HepG2 (cell line): Measurements from ENCODE around the gene PRKCG. TPM values are rescaled to one million over a fixed set of nuclear protein-coding genes. Genes with fewer than 3 reads are reported as not detected.

Experiments used
- AFF4 ChIP-seq: sonication (generic); formaldehyde crosslinking; IDR thresholded peaks from 2 replicates; pipeline ENCODE4 v1.4.0; 2020; ENCODE audit warnings: missing genetic modification reagents
- ARNT2 ChIP-seq: sonication (generic); formaldehyde crosslinking; IDR thresholded peaks from 2 replicates; pipeline ENCODE4 v1.8.0; 2022; ENCODE audit warnings: mild to moderate bottlenecking, low read depth, missing genetic modification reagents, moderate library complexity
- GFI1 ChIP-seq: sonication (generic); formaldehyde crosslinking; IDR thresholded peaks from 2 replicates; pipeline ENCODE4 v1.5.0; 2020; ENCODE audit warnings: missing genetic modification reagents, mild to moderate bottlenecking, borderline replicate concordance
- KLF15 ChIP-seq: sonication (generic); formaldehyde crosslinking; IDR thresholded peaks from 2 replicates; pipeline ENCODE4 v1.8.1; 2023; ENCODE audit warnings: borderline replicate concordance, mild to moderate bottlenecking, inconsistent platforms, missing genetic modification reagents, mixed read lengths
- NFKBIZ ChIP-seq: IDR thresholded peaks from 2 replicates; pipeline ENCODE4 v1.6.1; 2018; ENCODE audit warnings: missing genetic modification reagents, missing compliant biosample characterization
- PHF5A ChIP-seq: IDR thresholded peaks from one replicate; pipeline ENCODE4 v1.6.1; 2018; ENCODE audit warnings: low read depth, missing genetic modification reagents; ENCODE audit not compliant: unreplicated experiment
- SUZ12 ChIP-seq: fragments of 150-350 bp; IDR thresholded peaks from 2 replicates; pipeline ENCODE4 v1.6.1; 2014; ENCODE audit warnings: low read depth, low read length
- TARDBP ChIP-seq: sonication (generic); formaldehyde crosslinking; IDR thresholded peaks from 2 replicates; pipeline ENCODE4 v1.8.0; 2022; ENCODE audit warnings: mild to moderate bottlenecking, missing genetic modification reagents
- ZBTB44 ChIP-seq: sonication (generic); formaldehyde crosslinking; IDR thresholded peaks from 2 replicates; pipeline ENCODE4 v1.4.0; 2020; ENCODE audit warnings: missing genetic modification reagents
- ZNF276 ChIP-seq: sonication (generic); formaldehyde crosslinking; IDR thresholded peaks from 2 replicates; pipeline ENCODE4 v1.4.0; 2020; ENCODE audit warnings: mild to moderate bottlenecking, low read depth, missing genetic modification reagents
- ZNF329 ChIP-seq: sonication (generic); formaldehyde crosslinking; IDR thresholded peaks from 2 replicates; pipeline ENCODE4 v1.9.0; 2021; ENCODE audit warnings: low read depth, mild to moderate bottlenecking, missing genetic modification reagents
- ZNF333 ChIP-seq: sonication (generic); formaldehyde crosslinking; IDR thresholded peaks from 2 replicates; pipeline ENCODE4 v1.4.0; 2020; ENCODE audit warnings: mild to moderate bottlenecking, missing genetic modification reagents, borderline replicate concordance
- ZNF382 ChIP-seq: sonication (generic); formaldehyde crosslinking; IDR thresholded peaks from 2 replicates; pipeline ENCODE4 v1.5.0; 2020; ENCODE audit warnings: missing genetic modification reagents, mild to moderate bottlenecking, borderline replicate concordance
- ZNF432 ChIP-seq: sonication (generic); formaldehyde crosslinking; IDR thresholded peaks from 2 replicates; pipeline ENCODE4 v1.5.0; 2020; ENCODE audit warnings: missing genetic modification reagents, mild to moderate bottlenecking, borderline replicate concordance
- ZNF577 ChIP-seq: sonication (generic); formaldehyde crosslinking; IDR thresholded peaks from 2 replicates; pipeline ENCODE4 v1.4.0; 2020; ENCODE audit warnings: mild to moderate bottlenecking, low read depth, missing genetic modification reagents, borderline replicate concordance
- ZNF768 ChIP-seq: sonication (generic); formaldehyde crosslinking; IDR thresholded peaks from 2 replicates; pipeline ENCODE4 v1.4.0; 2020; ENCODE audit warnings: missing genetic modification reagents
- ZSCAN20 ChIP-seq: sonication (generic); formaldehyde crosslinking; IDR thresholded peaks from 2 replicates; pipeline ENCODE4 v1.4.0; 2020; ENCODE audit warnings: missing genetic modification reagents, mild to moderate bottlenecking, borderline replicate concordance
- polyA plus RNA-seq, 8 experiments: library from polyadenylated mRNA; depleted of rRNA in 3 of 8; stranded (reverse) in 7 of 8; unstranded in 1 of 8; fragments of >200 nt; fragmentation: Illumina TruSeq in 4 of 8; extraction: Trizol in 4 of 8; gene quantifications; 2 replicates each; pipeline versions ENCODE4 v1.2.1 to v1.2.3, GENCODE V29; 2011 to 2016; ENCODE audit warnings: low read depth in 4 of 8, missing spikeins in 1 of 8, mixed read lengths in 1 of 8; ENCODE audit not compliant: insufficient read depth in 1 of 8
- total RNA-seq, 5 experiments: library from RNA; depleted of rRNA; stranded (reverse); fragments of >200 nt; fragmentation: Illumina TruSeq; extraction: Trizol; gene quantifications; 2 replicates each; pipeline ENCODE4 v1.2.3, GENCODE V29; 2016; ENCODE audit warnings: low read depth in 1 of 5
- TF ChIP-seq, protein P1 (sequence below): sonication (generic); formaldehyde crosslinking; conservative IDR thresholded peaks from 2 replicates; pipeline ENCODE4 v1.5.0; 2020; ENCODE audit warnings: missing genetic modification reagents

PRKCG gene
- total and polyA plus RNA-seq, 2 of the 13 experiments (the other 11 are each of a cell fraction or from before 2014, with no cell fraction given), result 0.02 to 0.03 TPM

- TF ChIP-seq, protein P1, sequence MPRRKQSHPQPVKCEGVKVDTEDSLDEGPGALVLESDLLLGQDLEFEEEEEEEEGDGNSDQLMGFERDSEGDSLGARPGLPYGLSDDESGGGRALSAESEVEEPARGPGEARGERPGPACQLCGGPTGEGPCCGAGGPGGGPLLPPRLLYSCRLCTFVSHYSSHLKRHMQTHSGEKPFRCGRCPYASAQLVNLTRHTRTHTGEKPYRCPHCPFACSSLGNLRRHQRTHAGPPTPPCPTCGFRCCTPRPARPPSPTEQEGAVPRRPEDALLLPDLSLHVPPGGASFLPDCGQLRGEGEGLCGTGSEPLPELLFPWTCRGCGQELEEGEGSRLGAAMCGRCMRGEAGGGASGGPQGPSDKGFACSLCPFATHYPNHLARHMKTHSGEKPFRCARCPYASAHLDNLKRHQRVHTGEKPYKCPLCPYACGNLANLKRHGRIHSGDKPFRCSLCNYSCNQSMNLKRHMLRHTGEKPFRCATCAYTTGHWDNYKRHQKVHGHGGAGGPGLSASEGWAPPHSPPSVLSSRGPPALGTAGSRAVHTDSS, result no peak
- no peak for TF ChIP-seq ZNF329
- no peak for TF ChIP-seq ZNF432 (CRISPR knock-in tag)
- no peak for TF ChIP-seq ZNF382 (CRISPR knock-in tag)
- no peak for TF ChIP-seq ZNF276 (CRISPR knock-in tag)
- TF ChIP-seq ZBTB44 (CRISPR knock-in tag), result no peak
- peak; percentile 47 for TF ChIP-seq TARDBP
- TF ChIP-seq KLF15 (CRISPR knock-in tag), result no peak
- TF ChIP-seq GFI1 (CRISPR knock-in tag), result no peak
- TF ChIP-seq SUZ12, result peak; percentile 92
- TF ChIP-seq PHF5A (CRISPR knock-in tag), result no peak
- no peak for TF ChIP-seq NFKBIZ (CRISPR knock-in tag)
- no peak for TF ChIP-seq AFF4
- TF ChIP-seq ZNF577, result no peak
- no peak for TF ChIP-seq ZNF333 (CRISPR knock-in tag)
- no peak for TF ChIP-seq ZSCAN20 (CRISPR knock-in tag)
- TF ChIP-seq ZNF768 (CRISPR knock-in tag), result peak; percentile 40
- TF ChIP-seq ARNT2 (CRISPR knock-in tag), result no peak
These were observed 2.6 kb upstream of the PRKCG start (continued) for GRCh38 chr19:53879140-53880081.
